GM19397 (cell line): ENCODE results near the gene CNTN5.
A peak's percentile ranks its signal among the peaks of the same experiment; 100 is the strongest.

Experiments used
- ATAC-seq: cut with Tn5 transposase; IDR thresholded peaks from one replicate; pipeline ENCODE4 v1.9.1; 2021; ENCODE audit warnings: mild to moderate bottlenecking, moderate library complexity; ENCODE audit not compliant: unreplicated experiment

The CNTN5 gene

GRCh38 chr11:99501655-99502054 is 480.9 kb downstream of the CNTN5 start:
- no peak for ATAC-seq

DNA sequence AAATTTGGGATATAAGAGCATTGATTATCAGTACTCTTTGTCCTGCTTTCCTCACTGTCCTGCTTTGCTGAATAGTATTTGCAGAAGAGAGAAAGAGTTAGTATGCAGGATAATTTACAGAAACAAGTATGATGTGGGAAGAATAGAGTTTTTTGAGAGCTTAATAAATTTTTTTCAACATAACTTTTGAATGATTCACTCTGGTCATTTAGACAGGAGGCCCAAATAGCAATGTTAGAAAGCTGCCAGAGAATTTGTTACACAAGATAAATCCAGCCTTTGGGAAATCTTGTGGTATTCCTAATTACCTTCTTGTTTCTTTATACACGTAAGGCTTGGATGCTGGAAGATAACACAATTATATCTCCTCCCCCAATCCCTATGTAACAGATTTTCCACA is 484.6 kb downstream of the CNTN5 start:
- ATAC-seq: no peak

GRCh38 chr11:99505831-99506230 is 485.1 kb downstream of the CNTN5 start:
- ATAC-seq: no peak

- ATAC-seq: no peak
Observed at GRCh38 chr11:99509863-99510262, 489.1 kb downstream of the CNTN5 start.

GRCh38 chr11:99513368-99513767 is 492.6 kb downstream of the CNTN5 start:
- no peak for ATAC-seq

DNA sequence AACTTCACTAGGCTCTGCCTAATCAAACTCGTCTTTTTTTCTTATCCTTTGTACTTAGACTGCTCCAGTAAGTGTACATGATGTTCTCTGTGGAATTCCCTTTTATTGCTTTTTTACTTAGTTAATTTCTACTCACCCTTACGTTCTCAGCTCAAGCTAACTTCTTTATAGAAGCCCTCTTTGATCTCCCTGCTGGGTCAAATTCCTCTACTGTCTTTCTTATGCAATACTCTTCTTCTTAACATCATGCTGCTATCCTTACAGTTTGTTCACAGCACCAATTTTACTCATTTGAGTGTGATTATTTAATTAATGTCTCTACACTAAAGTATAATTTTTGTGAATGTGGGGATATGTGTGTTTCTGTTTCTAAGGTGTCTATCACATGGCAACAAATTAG is 498.3 kb downstream of the CNTN5 start:
- no peak for ATAC-seq

DNA sequence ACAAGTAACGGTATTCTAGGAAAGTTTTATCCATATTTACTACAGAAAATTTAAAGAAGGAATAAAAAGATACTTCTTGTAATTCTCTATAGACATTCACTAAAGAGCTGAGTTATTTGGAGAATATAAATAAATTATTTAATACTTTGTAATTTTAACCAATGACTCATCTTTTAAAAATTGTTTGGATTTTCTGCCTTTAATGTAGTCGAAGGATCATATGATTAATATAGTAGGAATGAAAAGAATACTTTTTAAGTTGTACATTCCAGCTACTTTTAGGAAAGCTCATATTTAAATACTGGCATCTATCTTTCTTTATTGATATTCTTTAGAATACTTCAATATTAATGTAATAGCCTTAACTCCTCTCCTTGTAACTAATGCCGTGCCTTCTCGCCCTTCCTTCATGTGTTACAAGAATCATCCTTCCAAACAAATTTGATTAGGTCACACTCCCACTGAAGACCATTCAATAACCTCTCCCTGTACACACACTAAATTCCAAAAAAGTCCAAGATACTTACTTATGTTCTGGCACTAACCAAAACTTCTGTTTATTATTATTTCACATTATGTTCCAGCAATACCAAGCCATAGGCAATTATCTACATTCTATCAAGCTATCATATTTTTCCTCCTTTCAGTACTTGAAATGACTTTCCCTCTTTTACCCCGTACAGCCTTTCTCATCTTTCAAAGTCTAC is 501.9 kb downstream of the CNTN5 start:
- ATAC-seq: no peak

DNA sequence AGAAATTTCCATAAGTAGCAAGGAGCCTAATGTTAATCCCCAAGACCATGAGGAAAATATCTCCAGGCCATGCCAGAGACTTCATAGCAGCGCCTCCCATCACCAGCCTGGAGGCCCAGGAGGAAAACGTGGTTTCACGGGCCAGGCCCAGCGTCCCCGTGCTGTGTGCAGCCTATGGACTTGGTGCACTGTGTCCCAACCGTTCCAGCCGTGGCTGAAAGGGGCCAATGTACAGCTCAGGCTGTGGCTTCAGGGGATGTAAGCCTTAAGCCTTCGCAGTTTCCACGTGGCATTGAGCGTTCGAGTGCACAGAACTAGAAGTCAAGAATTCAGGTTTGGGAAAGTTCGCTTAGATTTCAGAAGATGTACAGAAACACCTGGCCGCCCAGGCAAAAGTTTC is 510.7 kb downstream of the CNTN5 start:
- ATAC-seq: no peak

DNA sequence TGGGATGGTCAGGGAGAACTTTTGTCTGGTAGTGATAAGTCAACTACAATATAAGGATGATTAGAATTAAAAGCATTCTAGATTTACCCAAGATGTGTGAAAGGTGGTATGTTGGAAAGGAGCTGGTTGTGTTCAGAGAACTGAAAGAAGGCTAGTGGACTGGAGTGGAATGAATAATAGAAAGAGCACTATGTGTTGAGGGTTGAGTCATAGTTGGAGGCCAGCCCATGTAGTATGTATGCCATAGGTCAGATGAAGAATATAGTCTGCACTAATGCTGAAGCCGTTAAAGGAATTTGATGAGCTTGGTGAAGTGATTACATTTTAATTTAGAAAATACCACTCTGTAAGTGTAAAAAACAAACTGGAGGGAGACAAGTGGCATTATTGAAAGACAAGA is 514.1 kb downstream of the CNTN5 start:
- ATAC-seq: peak; percentile 63

GRCh38 chr11:99535406-99535805 is 514.7 kb downstream of the CNTN5 start:
- ATAC-seq: peak; percentile 72

- peak; percentile 64 for ATAC-seq
Observed at GRCh38 chr11:99535819-99536218, 515.1 kb downstream of the CNTN5 start.

DNA sequence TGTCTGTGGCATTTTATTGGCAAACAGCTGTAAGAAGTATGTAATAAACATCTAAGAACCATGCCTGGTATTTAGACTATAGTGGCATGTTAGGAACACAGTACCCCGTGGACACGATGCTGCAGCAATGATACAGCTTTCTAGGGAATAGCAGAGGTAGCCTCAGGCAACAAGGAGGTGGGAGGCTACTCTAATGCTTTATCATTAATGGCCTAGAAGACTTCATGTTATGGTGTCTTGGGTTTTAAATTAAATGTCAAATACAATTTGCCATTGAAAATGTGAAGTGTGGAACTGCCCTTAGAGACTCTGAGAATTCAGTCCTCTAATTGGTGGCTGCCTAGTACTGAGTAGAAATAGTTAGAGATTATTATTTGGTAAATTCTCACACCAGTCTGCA is 516.9 kb downstream of the CNTN5 start:
- no peak for ATAC-seq

- no peak for ATAC-seq
Observed at GRCh38 chr11:99545616-99546015, 524.9 kb downstream of the CNTN5 start.

DNA sequence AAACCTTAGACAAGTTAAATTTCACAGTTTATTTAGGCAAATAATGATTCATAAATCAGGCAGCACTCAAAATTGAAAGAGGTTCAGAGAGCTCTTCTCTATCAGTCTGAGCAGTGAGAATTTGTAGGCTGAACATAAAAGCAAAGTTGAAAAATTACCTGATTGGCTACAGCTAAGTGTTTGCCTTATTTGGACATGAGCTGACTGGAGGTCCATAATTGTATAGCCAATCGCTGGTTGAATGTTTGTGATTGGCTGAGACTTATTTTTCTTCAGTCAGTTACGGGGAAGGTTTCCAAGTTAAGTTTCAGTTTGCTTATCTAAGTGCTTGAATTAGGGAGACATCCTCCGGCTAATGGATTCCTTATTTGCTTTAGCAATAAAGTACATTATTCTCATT is 527.5 kb downstream of the CNTN5 start:
- ATAC-seq: no peak

DNA sequence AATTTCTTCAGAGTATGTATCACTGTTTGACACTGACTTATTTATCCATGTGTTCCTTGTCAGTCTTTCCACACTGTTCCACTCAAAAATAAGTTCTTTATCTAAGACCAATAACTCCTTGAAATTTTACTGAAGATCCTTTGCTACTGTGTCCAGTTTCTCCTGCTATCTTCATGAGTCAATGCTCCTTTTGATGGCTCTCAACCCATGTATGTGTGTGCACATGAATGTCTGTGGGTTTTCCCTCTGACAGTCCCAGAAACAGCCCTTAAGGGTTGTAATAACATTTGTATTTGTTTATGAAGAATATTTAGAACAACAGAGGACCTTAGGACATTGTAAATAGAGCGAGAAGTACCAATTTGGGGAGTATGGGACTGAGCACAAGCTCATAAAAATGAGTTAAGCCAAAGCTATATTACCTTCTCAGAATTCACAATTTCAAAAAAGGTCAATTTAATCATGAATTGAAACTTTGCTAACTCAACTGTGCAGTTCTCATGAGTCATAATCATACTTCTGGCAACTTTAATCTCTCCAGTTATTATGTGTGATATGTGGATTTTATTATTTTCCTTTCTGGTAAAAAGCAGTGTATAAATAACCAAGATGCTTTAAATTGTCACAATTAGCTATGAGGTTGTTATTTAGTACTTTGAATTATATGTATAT is 533.6 kb downstream of the CNTN5 start:
- no peak for ATAC-seq

- ATAC-seq: no peak
Observed at GRCh38 chr11:99555486-99555885, 534.7 kb downstream of the CNTN5 start.

DNA sequence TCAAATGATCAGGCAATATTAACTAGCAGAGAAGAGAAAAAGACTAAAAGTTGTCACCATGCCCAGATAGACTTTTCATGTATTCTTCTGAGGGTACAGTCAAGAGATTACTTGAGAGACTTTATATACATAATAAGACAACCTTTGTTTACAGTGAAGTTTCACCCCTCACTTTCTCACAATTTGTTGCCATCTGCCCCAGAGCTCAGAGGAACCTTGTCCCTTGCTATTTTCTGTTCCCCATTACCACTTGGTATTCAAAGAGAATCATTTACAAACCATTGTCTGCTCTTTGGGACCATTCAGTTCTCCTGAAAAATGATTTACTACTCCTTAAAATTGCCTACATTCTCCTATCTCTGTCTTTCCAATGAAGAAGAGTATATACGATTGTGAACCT is 544.6 kb downstream of the CNTN5 start:
- peak; percentile 70 for ATAC-seq

DNA sequence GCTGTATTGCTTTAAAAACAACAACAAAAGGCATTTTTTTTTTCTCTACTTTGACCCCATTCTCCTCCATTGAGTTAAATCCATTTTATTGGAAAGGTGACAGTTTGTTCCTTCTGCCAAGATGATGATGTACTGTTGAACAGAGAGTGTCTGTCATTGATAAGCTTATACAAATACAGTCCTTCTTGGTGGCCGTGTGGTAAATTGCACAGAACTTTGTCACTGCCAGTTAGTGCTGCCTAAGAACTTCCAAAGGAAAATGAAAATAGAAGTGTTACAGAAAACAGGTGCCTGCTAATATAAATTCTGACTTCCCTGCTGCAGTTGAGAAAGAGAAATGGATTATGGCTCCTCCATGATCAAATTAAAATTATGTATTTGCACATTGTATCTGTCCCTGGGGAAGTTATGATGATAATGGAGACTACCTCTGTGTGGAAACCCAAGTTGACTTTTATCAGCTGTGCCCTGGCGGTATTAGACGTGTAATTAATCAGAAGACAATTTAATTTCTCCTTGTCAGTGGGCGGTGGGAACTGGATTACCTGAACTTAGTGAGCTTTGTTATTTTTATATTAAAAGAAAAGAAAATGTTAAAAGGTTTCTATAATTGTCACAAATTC is 546.7 kb downstream of the CNTN5 start:
- ATAC-seq: no peak

DNA sequence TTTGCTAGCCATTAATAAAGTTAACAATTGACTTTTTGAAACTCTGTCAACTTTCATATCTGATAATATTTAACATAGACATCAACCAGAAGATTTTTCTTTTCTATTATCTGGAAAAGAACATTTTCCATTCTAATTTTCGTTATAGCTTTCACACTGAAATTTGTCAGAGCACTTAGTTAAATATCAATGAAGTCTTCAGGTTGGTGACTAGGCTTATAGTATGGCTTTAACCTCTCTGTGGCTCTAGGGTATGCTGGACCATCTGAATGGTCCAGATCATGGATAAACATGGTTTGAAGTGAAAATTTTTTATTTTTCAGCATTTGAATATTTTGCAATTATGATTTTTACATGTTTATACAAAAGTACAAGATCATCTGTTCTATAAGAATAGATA is 548.1 kb downstream of the CNTN5 start:
- no peak for ATAC-seq

GRCh38 chr11:99571094-99571493 is 550.3 kb downstream of the CNTN5 start:
- ATAC-seq: peak; percentile 71

DNA sequence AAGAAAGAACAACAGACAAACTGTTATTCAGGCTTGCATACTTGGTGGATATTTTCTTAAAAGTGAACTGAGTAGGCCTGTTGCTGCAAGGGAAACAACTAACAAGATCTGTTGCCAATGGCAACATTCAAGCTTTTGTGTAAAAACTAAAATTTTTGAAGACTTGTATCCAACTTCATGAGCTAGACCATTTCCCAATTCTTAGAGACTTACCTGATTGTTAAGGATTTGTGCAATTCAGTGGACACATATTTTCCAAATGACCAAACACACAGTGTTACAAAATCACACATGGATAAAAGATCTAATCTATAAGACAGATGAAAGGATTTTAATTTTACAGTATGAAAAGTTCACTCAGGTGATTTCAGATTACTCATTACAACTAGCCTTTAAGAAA is 564.1 kb downstream of the CNTN5 start:
- no peak for ATAC-seq

GRCh38 chr11:99585606-99586005 is 564.9 kb downstream of the CNTN5 start:
- ATAC-seq: no peak
